Iris pigment epithelial cell (primary cell): ENCODE measurements around the gene KPTN.

Source experiments
- DNase-seq: peaks from one replicate; pipeline ENCODE4 v3.0.0-alpha.2; 2011; ENCODE audit warnings: low read depth

KPTN gene

GRCh38 chr19:47508721-47509120 is 24.7 kb upstream of the KPTN start:
- no peak for DNase-seq

GRCh38 chr19:47507924-47508553 is 24.0 kb upstream of the KPTN start:
- DNase-seq = no peak

- DNase-seq = no peak
Observed at GRCh38 chr19:47507012-47507411, 23.0 kb upstream of the KPTN start.

- DNase-seq = no peak
Observed at GRCh38 chr19:47506459-47506858, 22.4 kb upstream of the KPTN start.

GRCh38 chr19:47505506-47505905 is 21.5 kb upstream of the KPTN start:
- DNase-seq = no peak

- DNase-seq = no peak
Observed at GRCh38 chr19:47503826-47504150, 19.8 kb upstream of the KPTN start.

- no peak for DNase-seq
Observed at GRCh38 chr19:47503130-47503825, 19.3 kb upstream of the KPTN start.

GRCh38 chr19:47499863-47500830 is 16.1 kb upstream of the KPTN start:
- no peak for DNase-seq

- DNase-seq = no peak
Observed at GRCh38 chr19:47499371-47499770, 15.4 kb upstream of the KPTN start.

- DNase-seq = no peak
Observed at GRCh38 chr19:47498561-47498960, 14.5 kb upstream of the KPTN start.

GRCh38 chr19:47497821-47498520 is 14.0 kb upstream of the KPTN start:
- no peak for DNase-seq

GRCh38 chr19:47497050-47497766 is 13.2 kb upstream of the KPTN start:
- DNase-seq = no peak

- no peak for DNase-seq
Observed at GRCh38 chr19:47495478-47496372, 11.7 kb upstream of the KPTN start.

GRCh38 chr19:47494729-47495128 is 10.7 kb upstream of the KPTN start:
- DNase-seq = no peak

GRCh38 chr19:47494211-47494547 is 10.2 kb upstream of the KPTN start:
- no peak for DNase-seq

- DNase-seq = no peak
Observed at GRCh38 chr19:47493378-47494210, 9.6 kb upstream of the KPTN start.

- no peak for DNase-seq
Observed at GRCh38 chr19:47492571-47493377, 8.8 kb upstream of the KPTN start.

- DNase-seq = no peak
Observed at GRCh38 chr19:47492137-47492533, 8.1 kb upstream of the KPTN start.
